HG02885 (cell line): ENCODE data around the gene CHST15.

Experiments
- ATAC-seq: cut with Tn5 transposase; IDR thresholded peaks from one replicate; pipeline ENCODE4 v1.9.1; 2021; ENCODE audit warnings: mild to moderate bottlenecking; ENCODE audit not compliant: unreplicated experiment, poor library complexity

The CHST15 gene

GRCh38 chr10:123991611-123992570 lies 101.5 kb downstream of the CHST15 start:
- ATAC-seq: no peak

- ATAC-seq: no peak
Observed at GRCh38 chr10:123990889-123991288, 102.5 kb downstream of the CHST15 start.

GRCh38 chr10:123988694-123989093 lies 104.7 kb downstream of the CHST15 start:
- no peak for ATAC-seq

- no peak for ATAC-seq
Observed at GRCh38 chr10:123986736-123987135, 106.7 kb downstream of the CHST15 start.

- ATAC-seq: no peak
Observed at GRCh38 chr10:123974406-123974805, 119.0 kb downstream of the CHST15 start.

- no peak for ATAC-seq
Observed at GRCh38 chr10:123972481-123973401, 120.7 kb downstream of the CHST15 start.

- ATAC-seq: no peak
Observed at GRCh38 chr10:123970927-123971286, 122.5 kb downstream of the CHST15 start.

- no peak for ATAC-seq
Observed at GRCh38 chr10:123970207-123970926, 123.0 kb downstream of the CHST15 start.

GRCh38 chr10:123967626-123968243 lies 125.7 kb downstream of the CHST15 start:
- no peak for ATAC-seq

- ATAC-seq: no peak
Observed at GRCh38 chr10:123966896-123967231, 126.5 kb downstream of the CHST15 start.

GRCh38 chr10:123965973-123966895 lies 127.2 kb downstream of the CHST15 start:
- no peak for ATAC-seq

- no peak for ATAC-seq
Observed at GRCh38 chr10:123964953-123965352, 128.4 kb downstream of the CHST15 start.

GRCh38 chr10:123962756-123963530 lies 130.5 kb downstream of the CHST15 start:
- no peak for ATAC-seq

- no peak for ATAC-seq
Observed at GRCh38 chr10:123958241-123958640, 135.2 kb downstream of the CHST15 start.
